ENCODE results near the gene KRTAP5-8.

- TF ChIP-seq FOXK2 (conservative IDR thresholded peaks at IDR 0.05 in 1 of 2, IDR thresholded peaks at IDR 0.05 in 1 of 2; ENCODE audit: low read depth in 2 of 2) (no peak), ZNF263 (CRISPR knock-in tag; IDR thresholded peaks at IDR 0.05; ENCODE audit: borderline replicate concordance) (no peak), CBFB (CRISPR knock-in tag; IDR thresholded peaks at IDR 0.05) (no peak), MAZ (CRISPR knock-in tag; conservative IDR thresholded peaks at IDR 0.05 in 1 of 2, IDR thresholded peaks at IDR 0.05 in 1 of 2) (no peak), POU5F1 (IDR thresholded peaks at IDR 0.05; ENCODE audit: borderline replicate concordance, low read depth, low read length, partially characterized antibody) (no peak), BCL6 (CRISPR knock-in tag; IDR thresholded peaks at IDR 0.05) (no peak), USF2 (CRISPR knock-in tag; IDR thresholded peaks at IDR 0.05) (no peak)
- TF ChIP-seq, protein P1, sequence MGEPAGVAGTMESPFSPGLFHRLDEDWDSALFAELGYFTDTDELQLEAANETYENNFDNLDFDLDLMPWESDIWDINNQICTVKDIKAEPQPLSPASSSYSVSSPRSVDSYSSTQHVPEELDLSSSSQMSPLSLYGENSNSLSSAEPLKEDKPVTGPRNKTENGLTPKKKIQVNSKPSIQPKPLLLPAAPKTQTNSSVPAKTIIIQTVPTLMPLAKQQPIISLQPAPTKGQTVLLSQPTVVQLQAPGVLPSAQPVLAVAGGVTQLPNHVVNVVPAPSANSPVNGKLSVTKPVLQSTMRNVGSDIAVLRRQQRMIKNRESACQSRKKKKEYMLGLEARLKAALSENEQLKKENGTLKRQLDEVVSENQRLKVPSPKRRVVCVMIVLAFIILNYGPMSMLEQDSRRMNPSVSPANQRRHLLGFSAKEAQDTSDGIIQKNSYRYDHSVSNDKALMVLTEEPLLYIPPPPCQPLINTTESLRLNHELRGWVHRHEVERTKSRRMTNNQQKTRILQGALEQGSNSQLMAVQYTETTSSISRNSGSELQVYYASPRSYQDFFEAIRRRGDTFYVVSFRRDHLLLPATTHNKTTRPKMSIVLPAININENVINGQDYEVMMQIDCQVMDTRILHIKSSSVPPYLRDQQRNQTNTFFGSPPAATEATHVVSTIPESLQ (CRISPR knock-in tag; IDR thresholded peaks at IDR 0.05) = no peak
- TF ChIP-seq, protein P2, sequence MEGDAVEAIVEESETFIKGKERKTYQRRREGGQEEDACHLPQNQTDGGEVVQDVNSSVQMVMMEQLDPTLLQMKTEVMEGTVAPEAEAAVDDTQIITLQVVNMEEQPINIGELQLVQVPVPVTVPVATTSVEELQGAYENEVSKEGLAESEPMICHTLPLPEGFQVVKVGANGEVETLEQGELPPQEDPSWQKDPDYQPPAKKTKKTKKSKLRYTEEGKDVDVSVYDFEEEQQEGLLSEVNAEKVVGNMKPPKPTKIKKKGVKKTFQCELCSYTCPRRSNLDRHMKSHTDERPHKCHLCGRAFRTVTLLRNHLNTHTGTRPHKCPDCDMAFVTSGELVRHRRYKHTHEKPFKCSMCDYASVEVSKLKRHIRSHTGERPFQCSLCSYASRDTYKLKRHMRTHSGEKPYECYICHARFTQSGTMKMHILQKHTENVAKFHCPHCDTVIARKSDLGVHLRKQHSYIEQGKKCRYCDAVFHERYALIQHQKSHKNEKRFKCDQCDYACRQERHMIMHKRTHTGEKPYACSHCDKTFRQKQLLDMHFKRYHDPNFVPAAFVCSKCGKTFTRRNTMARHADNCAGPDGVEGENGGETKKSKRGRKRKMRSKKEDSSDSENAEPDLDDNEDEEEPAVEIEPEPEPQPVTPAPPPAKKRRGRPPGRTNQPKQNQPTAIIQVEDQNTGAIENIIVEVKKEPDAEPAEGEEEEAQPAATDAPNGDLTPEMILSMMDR (IDR thresholded peaks at IDR 0.05 in 2 of 3, conservative IDR thresholded peaks at IDR 0.05 in 1 of 3; ENCODE audit: insufficient read depth in 2 of 3, low read depth in 1 of 3, low read length in 3 of 3) = no peak
These were observed 24.3 kb downstream of the KRTAP5-8 start for GRCh38 chr11:71562120-71562519.
